HG02798 (cell line): ENCODE measurements around the gene MYRIP.
A peak's percentile ranks its signal among the peaks of the same experiment; 100 is the strongest.

Experiments
- ATAC-seq: cut with Tn5 transposase; IDR thresholded peaks from one replicate; pipeline ENCODE4 v1.9.1; 2021; ENCODE audit warnings: mild to moderate bottlenecking; ENCODE audit not compliant: unreplicated experiment, poor library complexity

The MYRIP gene

GRCh38 chr3:39900462-39901002 is 91.1 kb downstream of the MYRIP start:
- no peak for ATAC-seq

- ATAC-seq, result no peak
Observed at GRCh38 chr3:39903253-39903652, 93.8 kb downstream of the MYRIP start.

DNA sequence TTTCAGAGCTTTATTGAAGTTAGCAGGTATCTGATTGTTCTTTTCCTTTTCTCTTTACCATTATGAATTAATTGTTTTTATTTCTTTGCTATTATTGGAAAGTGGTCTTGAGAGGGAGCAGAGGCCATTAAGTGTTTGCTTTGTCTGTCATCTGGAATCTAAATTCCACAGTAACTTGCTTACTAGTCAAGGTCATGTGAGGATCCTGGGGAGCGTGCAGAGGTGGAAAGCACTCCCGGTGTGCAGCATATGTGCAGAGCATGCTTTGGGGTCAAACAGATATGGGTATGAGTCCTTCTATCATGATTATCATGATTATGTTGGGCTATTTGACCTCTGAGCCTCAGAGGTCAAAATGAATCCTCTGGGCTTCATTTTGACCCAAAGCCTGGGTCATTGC is 96.4 kb downstream of the MYRIP start:
- no peak for ATAC-seq

GRCh38 chr3:39907981-39908380 is 98.6 kb downstream of the MYRIP start:
- ATAC-seq, result no peak

- ATAC-seq, result no peak
Observed at GRCh38 chr3:39910135-39910534, 100.7 kb downstream of the MYRIP start.

DNA sequence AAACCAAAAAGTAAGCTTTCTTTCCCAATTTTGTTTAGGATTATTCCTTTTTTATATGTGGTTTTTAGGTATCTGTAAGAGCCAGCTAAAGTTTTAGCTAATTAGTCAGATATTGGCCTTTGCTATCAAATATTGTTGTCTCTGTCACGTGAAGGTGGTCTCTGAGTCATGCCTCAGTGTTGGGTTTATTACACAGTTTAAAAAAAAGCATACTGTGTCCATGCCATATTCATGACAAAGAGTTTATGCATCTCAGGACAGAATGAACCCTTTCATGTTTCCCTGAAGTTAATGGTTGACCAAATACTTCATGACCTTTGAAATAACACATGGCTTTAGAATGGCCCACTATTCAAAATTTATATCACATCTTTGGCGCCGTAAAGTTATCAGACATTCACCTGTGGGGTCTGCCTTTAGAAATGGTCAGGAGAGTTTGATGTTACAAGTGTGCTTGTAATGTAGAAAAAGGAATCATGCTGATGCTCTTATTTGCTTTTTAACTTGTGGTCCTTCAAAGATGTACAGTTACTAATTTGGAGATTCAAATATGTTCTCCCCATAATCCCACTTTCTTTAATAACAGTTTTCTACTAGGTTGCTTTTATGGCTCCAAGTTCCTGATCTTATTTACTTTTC is 101.5 kb downstream of the MYRIP start:
- no peak for ATAC-seq

DNA sequence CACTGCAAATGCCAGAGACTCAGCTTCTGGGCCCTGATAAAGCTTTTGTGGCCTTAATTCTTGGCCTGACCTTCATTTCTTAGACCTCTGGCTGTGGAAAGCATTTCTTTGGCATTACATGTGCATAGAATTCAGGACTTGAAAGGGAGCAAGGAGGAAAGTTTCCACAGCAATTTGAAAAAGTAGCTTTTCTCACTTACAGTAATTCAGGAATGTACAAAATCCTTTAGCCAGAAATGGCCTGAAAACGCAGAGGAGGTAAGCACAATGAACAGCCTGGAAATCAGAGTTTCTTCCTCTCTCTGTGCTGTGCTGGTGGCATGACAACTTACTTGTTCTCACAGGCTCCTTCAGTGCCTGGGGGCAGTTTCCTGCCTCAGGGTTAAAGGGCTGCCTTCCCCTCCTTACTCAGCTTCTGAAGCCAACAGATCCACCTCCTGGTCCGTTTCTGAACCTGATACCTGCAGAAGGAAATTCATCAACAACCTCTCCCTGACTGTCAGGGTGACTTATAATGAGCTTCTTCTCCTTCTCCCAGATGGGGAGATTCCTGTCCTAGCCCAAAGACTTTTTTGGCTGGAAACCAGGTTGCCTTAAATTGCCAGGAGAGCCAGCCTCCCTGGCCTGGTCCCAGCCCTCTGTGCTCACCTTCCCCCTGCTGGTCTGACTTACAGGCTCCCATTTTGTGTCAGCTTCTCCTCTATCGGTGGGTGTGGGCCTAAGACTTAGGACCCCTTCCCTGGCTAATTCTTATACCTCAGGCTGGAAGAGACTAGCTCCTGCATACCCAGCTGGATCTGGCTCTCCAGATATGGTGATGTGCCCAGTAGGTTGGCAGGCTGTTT is 102.3 kb downstream of the MYRIP start:
- no peak for ATAC-seq

- no peak for ATAC-seq
Observed at GRCh38 chr3:39915027-39915426, 105.6 kb downstream of the MYRIP start.

DNA sequence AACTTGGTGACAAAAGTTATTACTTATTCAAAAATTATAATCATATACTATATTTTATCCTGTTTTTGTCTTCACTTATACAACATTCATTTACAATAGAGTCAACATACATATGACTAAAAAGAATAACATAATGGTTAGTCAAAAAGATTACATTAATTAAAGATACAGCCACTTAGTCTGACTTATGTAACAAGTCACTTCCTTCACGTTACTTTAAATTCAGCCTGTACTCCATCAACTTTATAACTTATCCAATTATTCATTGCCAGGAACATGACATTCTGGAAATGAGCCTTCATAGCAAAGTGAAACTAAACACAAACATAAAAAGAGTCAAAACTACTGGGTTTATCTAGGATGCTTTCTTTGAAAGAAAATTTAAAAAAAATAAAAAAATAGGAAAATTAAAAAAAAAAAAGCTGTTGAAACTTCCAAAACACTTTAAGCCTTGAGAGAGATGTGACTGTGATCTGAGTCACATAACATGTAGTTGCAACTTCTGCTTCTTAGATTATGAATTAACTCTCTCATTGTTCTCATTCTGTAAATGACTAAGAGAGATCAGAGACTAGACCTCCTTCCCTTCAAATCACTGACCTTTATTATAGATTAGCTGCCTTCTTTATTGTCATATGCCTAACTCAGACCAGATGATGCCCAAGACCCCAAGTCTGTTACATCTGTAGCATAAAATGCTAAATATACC is 107.8 kb downstream of the MYRIP start:
- no peak for ATAC-seq

DNA sequence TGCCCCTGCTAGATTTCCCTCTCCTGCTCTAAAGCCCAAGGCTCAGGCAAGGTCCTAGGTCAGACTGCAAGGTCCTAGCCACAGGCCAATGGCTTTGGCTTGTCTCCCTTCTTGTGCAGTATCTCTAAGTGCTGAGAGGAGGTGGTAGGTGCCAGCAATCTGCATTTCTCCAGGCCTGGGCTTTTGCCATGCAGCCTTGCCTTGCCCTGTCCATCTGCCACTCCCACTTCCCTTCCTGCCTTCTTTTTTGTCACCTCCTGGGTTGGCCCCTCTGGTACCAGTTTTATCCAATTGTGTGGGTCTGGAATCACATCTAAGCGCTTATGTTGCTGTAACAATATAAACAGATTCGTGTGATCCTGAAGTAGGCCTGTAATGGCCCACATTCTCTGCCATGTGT is 109.9 kb downstream of the MYRIP start:
- ATAC-seq, result no peak

GRCh38 chr3:39920271-39920670 is 110.9 kb downstream of the MYRIP start:
- ATAC-seq, result no peak

GRCh38 chr3:39927479-39927878 is 118.1 kb downstream of the MYRIP start:
- no peak for ATAC-seq

DNA sequence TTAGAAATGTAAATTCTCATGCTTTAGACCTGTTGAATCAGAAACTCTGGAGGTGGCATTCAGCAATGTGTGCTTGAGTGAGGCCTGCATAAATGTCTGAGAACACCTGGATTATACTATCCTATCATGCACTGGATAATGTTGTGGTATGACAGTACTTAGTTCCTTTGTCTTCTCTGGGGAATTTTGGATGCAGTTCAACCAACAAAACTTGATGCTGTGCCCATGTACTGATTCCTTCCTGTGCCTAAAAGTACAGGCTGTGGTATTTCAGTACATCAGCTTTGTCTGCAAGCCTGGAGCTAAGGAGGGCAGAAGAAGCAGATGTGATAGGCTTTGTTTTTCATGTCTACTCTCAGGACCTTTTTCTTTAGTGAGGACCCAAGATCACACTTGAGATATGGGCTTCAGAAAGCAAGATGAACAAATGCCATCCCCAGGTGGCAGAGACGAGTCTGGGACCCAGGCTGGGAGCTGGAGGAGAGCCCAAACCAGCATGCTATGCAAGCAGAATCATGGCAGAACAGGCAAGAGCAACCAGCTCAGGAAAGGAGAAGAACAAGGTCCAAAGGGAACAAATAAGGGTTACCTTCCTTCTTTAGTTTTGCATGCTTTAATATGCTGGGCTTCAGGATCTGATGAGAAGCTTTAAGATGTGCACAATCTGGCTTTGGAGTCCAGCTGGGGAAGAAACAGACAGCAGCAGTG is 124.7 kb downstream of the MYRIP start:
- no peak for ATAC-seq

DNA sequence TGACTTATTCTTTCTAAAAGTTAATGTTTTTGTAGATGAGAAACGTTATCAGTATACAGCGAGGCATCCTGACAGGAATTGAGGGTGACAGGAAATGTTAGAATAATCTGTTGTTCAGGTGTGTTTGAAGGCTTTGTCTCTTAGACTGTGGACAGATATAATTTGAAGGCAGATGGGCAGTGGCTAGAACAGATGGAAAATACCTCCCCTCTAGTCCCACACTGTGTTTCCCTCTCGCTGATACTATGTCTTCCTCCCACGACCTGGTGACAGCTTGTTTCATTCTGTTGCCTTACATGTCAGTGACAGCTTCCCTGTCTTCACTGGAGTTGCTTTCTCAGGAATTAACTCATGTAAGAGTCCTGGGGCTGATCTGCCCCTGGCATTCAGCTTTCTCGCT is 125.3 kb downstream of the MYRIP start:
- ATAC-seq, result no peak

- ATAC-seq, result no peak
Observed at GRCh38 chr3:39935261-39935660, 125.9 kb downstream of the MYRIP start.

DNA sequence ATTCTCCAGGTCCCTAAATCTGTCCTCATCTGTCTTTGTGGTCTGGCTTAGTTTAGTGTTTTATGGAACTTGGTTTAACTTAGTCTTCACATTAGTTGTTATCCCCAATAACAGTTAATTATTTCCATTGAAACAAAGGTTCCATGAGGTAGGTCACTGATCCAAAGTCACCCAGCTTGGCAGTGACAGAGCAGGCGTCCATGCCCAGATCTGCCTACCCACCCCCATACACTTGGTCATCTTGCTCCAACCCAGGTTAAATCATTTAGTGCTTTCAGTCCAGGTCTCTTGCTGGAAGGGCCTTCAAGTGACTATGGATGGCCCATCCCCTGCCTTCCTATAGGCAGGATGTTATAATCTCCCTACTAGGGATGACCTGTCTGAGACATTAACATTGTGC is 127.4 kb downstream of the MYRIP start:
- no peak for ATAC-seq

- ATAC-seq, result no peak
Observed at GRCh38 chr3:39937315-39937714, 127.9 kb downstream of the MYRIP start.

- ATAC-seq, result peak; percentile 53
Observed at GRCh38 chr3:39937874-39938273, 128.5 kb downstream of the MYRIP start.

- no peak for ATAC-seq
Observed at GRCh38 chr3:39941931-39942330, 132.5 kb downstream of the MYRIP start.

GRCh38 chr3:39960515-39961191 is 151.2 kb downstream of the MYRIP start:
- ATAC-seq, result no peak
